Fibroblast of lung (primary cell): ENCODE results near the gene SLCO2B1. TPM values are rescaled to one million over a fixed set of nuclear protein-coding genes. Genes with fewer than 3 reads are reported as not detected.

ENCODE experiments used
- DNase-seq, 2 donors: peaks; one replicate each; pipeline versions ENCODE4 v3.0.0 to v3.0.0-alpha.2; 2010; ENCODE audit warnings: low read depth in 2 of 2
- H2AFZ ChIP-seq: 2 replicates; pipeline ENCODE4 v1.5.1; 2012; ENCODE audit warnings: low read length, control low read depth, inconsistent platforms
- H3K27ac ChIP-seq: 2 replicates; pipeline ENCODE4 v1.5.1; 2011; ENCODE audit warnings: low read length, control low read depth; ENCODE audit not compliant: insufficient read depth
- H3K27me3 ChIP-seq: 2 replicates; pipeline ENCODE4 v1.5.1; 2011; ENCODE audit warnings: mild to moderate bottlenecking, low read length; ENCODE audit not compliant: control insufficient read depth, insufficient read depth
- H3K36me3 ChIP-seq: 2 replicates; pipeline ENCODE4 v1.5.1; 2011; ENCODE audit warnings: low read length; ENCODE audit not compliant: control insufficient read depth, insufficient read depth
- H3K4me1 ChIP-seq: 2 replicates; pipeline ENCODE4 v1.5.1; 2011; ENCODE audit warnings: low read length; ENCODE audit not compliant: control insufficient read depth, insufficient read depth; ENCODE audit errors: extremely low read depth
- H3K4me2 ChIP-seq: 2 replicates; pipeline ENCODE4 v1.5.1; 2011; ENCODE audit warnings: low read length, control low read depth; ENCODE audit not compliant: insufficient read depth; ENCODE audit errors: extremely low read depth
- H3K4me3 ChIP-seq, 4 experiments: fragments of 200-600 bp in 1 of 4; sonication (generic) in 1 of 4; replicated peaks in 1 of 4; 2 replicates each; pipeline ENCODE4 v1.5.1; 2011 to 2016; ENCODE audit warnings: low read length in 4 of 4, low read depth in 3 of 4, mild to moderate bottlenecking in 3 of 4, control low read depth in 2 of 4, inconsistent platforms in 1 of 4, mixed read lengths in 1 of 4; ENCODE audit not compliant: insufficient read depth in 1 of 4; ENCODE audit errors: control extremely low read depth in 1 of 4
- H3K79me2 ChIP-seq: 2 replicates; pipeline ENCODE4 v1.5.1; 2012; ENCODE audit warnings: mild to moderate bottlenecking, low read length, inconsistent platforms; ENCODE audit not compliant: control insufficient read depth, insufficient read depth
- H3K9ac ChIP-seq: 2 replicates; pipeline ENCODE4 v1.5.1; 2011; ENCODE audit warnings: mild to moderate bottlenecking, low read length, control low read depth; ENCODE audit not compliant: insufficient read depth
- H3K9me3 ChIP-seq: 2 replicates; pipeline ENCODE4 v1.5.1; 2012; ENCODE audit warnings: low read depth, low read length; ENCODE audit not compliant: control insufficient read depth, insufficient read depth
- H4K20me1 ChIP-seq: 2 replicates; pipeline ENCODE4 v1.5.1; 2011; ENCODE audit warnings: low read length; ENCODE audit not compliant: control insufficient read depth, insufficient read depth; ENCODE audit errors: extremely low read depth
- CTCF ChIP-seq, 2 donors: IDR thresholded peaks in 1 of 2; conservative IDR thresholded peaks in 1 of 2; 1 replicate in 1 of 2; 2 replicates in 1 of 2; pipeline ENCODE4 v1.5.1; 2011 to 2012; ENCODE audit warnings: low read length in 2 of 2, control low read depth in 1 of 2, inconsistent platforms in 1 of 2, low read depth in 1 of 2, mild to moderate bottlenecking in 1 of 2
- EZH2 ChIP-seq: IDR thresholded peaks from 2 replicates; pipeline ENCODE4 v1.5.1; 2012; ENCODE audit warnings: low read length, control low read depth, mild to moderate bottlenecking; ENCODE audit errors: missing control alignments
- polyA plus RNA-seq, 2 donors: library from polyadenylated mRNA; depleted of rRNA in 1 of 2; stranded (reverse) in 1 of 2; unstranded in 1 of 2; fragments of >200 nt; gene quantifications; 2 replicates each; pipeline ENCODE4 v1.2.1, GENCODE V29; 2011 to 2012; ENCODE audit warnings: missing spikeins in 1 of 2
- total RNA-seq: library from RNA; depleted of rRNA; stranded (reverse); fragments of >200 nt; gene quantifications from 2 replicates; pipeline ENCODE4 v1.2.1, GENCODE V29; 2014

The SLCO2B1 gene
- total and polyA plus RNA-seq, 2 donors (not counting 1 experiment from before 2014, with no cell fraction given): not detected

GRCh38 chr11:75242722-75243600 lies 92.1 kb downstream of the SLCO2B1 start:
- no peak for DNase-seq
- Histone ChIP-seq H3K4me1 (no peaks in the 10 kb centered on the region), H3K79me2 (no peaks in the 10 kb centered on the region), H2AFZ (no peak overlapping the region), H3K27ac (no peak overlapping the region), H3K27me3 (peaks cover 38% of the 10 kb centered on the region), H4K20me1 (no peaks in the 10 kb centered on the region), H3K9me3 (no peaks in the 10 kb centered on the region), H3K4me2 (no peak overlapping the region), H3K4me3 (no peak overlapping the region), H3K9ac (no peak overlapping the region), H3K36me3 (no peaks in the 10 kb centered on the region)
- TF ChIP-seq EZH2: no peak
- TF ChIP-seq CTCF (conservative IDR thresholded peaks at IDR 0.05 in 1 of 2, IDR thresholded peaks at IDR 0.05 in 1 of 2; ENCODE audit: low read depth in 1 of 2, low read length in 2 of 2): no peak

GRCh38 chr11:75244052-75244814 lies 93.3 kb downstream of the SLCO2B1 start:
- no peak overlapping the region for H3K9ac ChIP-seq
- H3K36me3 ChIP-seq: no peaks in the 10 kb centered on the region
- no peak for DNase-seq
- no peaks in the 10 kb centered on the region for H3K79me2 ChIP-seq
- TF ChIP-seq EZH2 (no peak), CTCF (conservative IDR thresholded peaks at IDR 0.05 in 1 of 2, IDR thresholded peaks at IDR 0.05 in 1 of 2; ENCODE audit: low read depth in 1 of 2, low read length in 2 of 2) (no peak)
- no peaks in the 10 kb centered on the region for H3K4me1 ChIP-seq
- H3K4me3 ChIP-seq: no peak overlapping the region
- H2AFZ ChIP-seq: no peak overlapping the region
- H3K27ac ChIP-seq: no peak overlapping the region
- no peak overlapping the region for H3K4me2 ChIP-seq
- H4K20me1 ChIP-seq: no peaks in the 10 kb centered on the region
- H3K9me3 ChIP-seq: no peaks in the 10 kb centered on the region
- peaks cover 35% of the 10 kb centered on the region for H3K27me3 ChIP-seq

GRCh38 chr11:75245356-75246005 lies 94.6 kb downstream of the SLCO2B1 start:
- Histone ChIP-seq H3K36me3 (no peaks in the 10 kb centered on the region), H2AFZ (no peak overlapping the region), H3K9me3 (no peaks in the 10 kb centered on the region), H3K27me3 (peaks cover 24% of the 10 kb centered on the region), H3K4me3 (no peak overlapping the region), H4K20me1 (no peaks in the 10 kb centered on the region), H3K79me2 (no peaks in the 10 kb centered on the region), H3K4me2 (no peak overlapping the region), H3K4me1 (no peaks in the 10 kb centered on the region), H3K9ac (no peak overlapping the region), H3K27ac (no peak overlapping the region)
- no peak for TF ChIP-seq EZH2
- no peak for TF ChIP-seq CTCF (conservative IDR thresholded peaks at IDR 0.05 in 1 of 2, IDR thresholded peaks at IDR 0.05 in 1 of 2; ENCODE audit: low read depth in 1 of 2, low read length in 2 of 2)
- no peak for DNase-seq
